ENCODE data around the gene GCAT. TPM values are rescaled to one million over a fixed set of nuclear protein-coding genes. Genes with fewer than 3 reads are reported as not detected.

The GCAT gene
- total and polyA plus RNA-seq, 10 of the 15 experiments (the other 5 are each of a cell fraction or from before 2014, with no cell fraction given): 0.95 to 34.3 (median 15.3) TPM

GRCh38 chr22:37769056-37769455 lies 38.7 kb upstream of the GCAT start:
- no TSS peak for BruUV-seq (replicated peaks)
- ChIA-PET CTCF (interaction anchor here (1.0 to 1.4 kb wide), 3 partner anchors 7 to 48 kb away, joined by 3 to 4 read pairs (median 3); no protein-coding TSS in a partner anchor), SMC1A (ENCODE audit: uncharacterized antibody, unreplicated experiment) (no interaction called here), RAD21 (ENCODE audit: unreplicated experiment) (no interaction called here), POLR2A (no interaction called here)
- DNase-seq (ENCODE audit: low read depth, low spot score): no peak
- Histone ChIP-seq H4K20me1 (ENCODE audit: control insufficient read depth, insufficient read depth) (no peaks in the 10 kb centered on the region), H3K9me3 (replicated peaks; ENCODE audit: control insufficient read depth, insufficient read depth, low read length) (no peaks in the 10 kb centered on the region), H3K27ac (ENCODE audit: control insufficient read depth, insufficient read depth) (no peak overlapping the region), H3K9ac (ENCODE audit: control insufficient read depth, insufficient read depth, low read length) (no peak overlapping the region), H3K27me3 (replicated peaks in 1 of 2; ENCODE audit: control insufficient read depth in 2 of 2, insufficient read depth in 2 of 2, low read length in 1 of 2) (no peaks in the 10 kb centered on the region), H3K4me2 (ENCODE audit: control insufficient read depth, insufficient read depth) (no peak overlapping the region), H3K4me3 (no peak overlapping the region), H3K4me1 (ENCODE audit: control insufficient read depth, insufficient read depth, low read length) (no peaks in the 10 kb centered on the region), H2AFZ (ENCODE audit: control insufficient read depth, low read depth, low read length) (no peak overlapping the region), H3K36me3 (ENCODE audit: control insufficient read depth in 2 of 2, insufficient read depth in 2 of 2, low read length in 1 of 2) (peaks cover 0 to 4% of the 10 kb centered on the region in 2 experiments; a peak in 2 of 4 replicates), H3K79me2 (ENCODE audit: control insufficient read depth, insufficient read depth, low read length) (no peaks in the 10 kb centered on the region)
- no peak for TF ChIP-seq RELA (IDR thresholded peaks at IDR 0.05; ENCODE audit: borderline replicate concordance, partially characterized antibody)
- TF ChIP-seq SMAD1 (IDR thresholded peaks at IDR 0.05; ENCODE audit: low read depth, partially characterized antibody): no peak
- TF ChIP-seq MAX (IDR thresholded peaks at IDR 0.05; ENCODE audit: low read depth, low read length): no peak
- no peak for TF ChIP-seq POU2F2 (IDR thresholded peaks at IDR 0.05; ENCODE audit: borderline replicate concordance, low read depth, low read length)
- no peak for TF ChIP-seq RB1 (IDR thresholded peaks at IDR 0.05; ENCODE audit: borderline replicate concordance)
- TF ChIP-seq CTCF (IDR thresholded peaks at IDR 0.05 in 2 of 3, conservative IDR thresholded peaks at IDR 0.05 in 1 of 3; ENCODE audit: control insufficient read depth in 2 of 3, extremely low read depth in 1 of 3, insufficient read depth in 1 of 3, low read depth in 3 of 3, low read length in 3 of 3): no peak
- TF ChIP-seq RAD51 (IDR thresholded peaks at IDR 0.05): no peak
- no peak for TF ChIP-seq USF2 (IDR thresholded peaks at IDR 0.05; ENCODE audit: borderline replicate concordance, low read depth, low read length)
- no peak for TF ChIP-seq ETV6 (conservative IDR thresholded peaks at IDR 0.05 in 1 of 2, IDR thresholded peaks at IDR 0.05 in 1 of 2; ENCODE audit: borderline replicate concordance in 1 of 2, low read depth in 1 of 2)
- no peak for TF ChIP-seq HDAC2 (IDR thresholded peaks at IDR 0.05)
- no peak for TF ChIP-seq MTA3 (IDR thresholded peaks at IDR 0.05; ENCODE audit: borderline replicate concordance, low read length)
- no peak for TF ChIP-seq DPF2 (IDR thresholded peaks at IDR 0.05)
- no peak for TF ChIP-seq SREBF2 (IDR thresholded peaks at IDR 0.05; ENCODE audit: low read length)
- 97% methylated on average over 23 of the region's 24 CpGs for WGBS (ENCODE audit: insufficient coverage, insufficient replicate concordance, low lambda C conversion rate, missing lambda C conversion rate)
- ATAC-seq: no peak
- intact Hi-C loops (cut with micrococcal nuclease; ENCODE audit: unreplicated experiment) (no loop called here), in situ Hi-C loops (cut with MboI) (no loop called here)
- FAIRE-seq: no peak

All from GM12878 (cell line).